Endothelial cell (in vitro differentiated cells): ENCODE measurements around the gene BNC2. TPM values are rescaled to one million over a fixed set of nuclear protein-coding genes. Genes with fewer than 3 reads are reported as not detected.

Experiments
- DNase-seq: peaks from one replicate; pipeline ENCODE4 v3.0.0; 2021; ENCODE audit warnings: low spot score
- H3K27ac Mint-ChIP-seq: one replicate; pipeline ENCODE4 v1.8.0; 2021; ENCODE audit warnings: mixed read lengths, inconsistent platforms; ENCODE audit not compliant: unreplicated experiment
- H3K27me3 Mint-ChIP-seq: one replicate; pipeline ENCODE4 v1.8.0; 2021; ENCODE audit warnings: mild to moderate bottlenecking, moderate library complexity, mixed read lengths, inconsistent platforms; ENCODE audit not compliant: unreplicated experiment
- H3K36me3 Mint-ChIP-seq: one replicate; pipeline ENCODE4 v1.8.0; 2021; ENCODE audit warnings: mild to moderate bottlenecking, low read depth, mixed read lengths, inconsistent platforms; ENCODE audit not compliant: unreplicated experiment
- H3K4me1 Mint-ChIP-seq: one replicate; pipeline ENCODE4 v1.8.0; 2021; ENCODE audit warnings: mild to moderate bottlenecking, mixed read lengths, inconsistent platforms; ENCODE audit not compliant: unreplicated experiment
- H3K4me3 Mint-ChIP-seq: one replicate; pipeline ENCODE4 v1.8.0; 2021; ENCODE audit warnings: mild to moderate bottlenecking, mixed read lengths, inconsistent platforms; ENCODE audit not compliant: unreplicated experiment
- H3K9me3 Mint-ChIP-seq: one replicate; pipeline ENCODE4 v1.8.0; 2021; ENCODE audit warnings: mixed read lengths, inconsistent platforms; ENCODE audit not compliant: unreplicated experiment
- total RNA-seq: library from RNA; stranded (reverse); fragmentation: NEBNext Ultra II Directional; extraction: Animal tissue kit (Norgen Biotek cat#: 25700); gene quantifications from one replicate; pipeline ENCODE4 v1.2.1, GENCODE V29; 2021; ENCODE audit not compliant: unreplicated experiment
- TF ChIP-seq, protein P1 (sequence below): fragments of 200-600 bp; sonication (generic); IDR thresholded peaks from one replicate; pipeline ENCODE4 v1.5.0; 2021; ENCODE audit warnings: antibody characterized with exemption; ENCODE audit not compliant: unreplicated experiment

The BNC2 gene
- total RNA-seq, 1 donor from 2014 or later, result 20.1 TPM

DNA sequence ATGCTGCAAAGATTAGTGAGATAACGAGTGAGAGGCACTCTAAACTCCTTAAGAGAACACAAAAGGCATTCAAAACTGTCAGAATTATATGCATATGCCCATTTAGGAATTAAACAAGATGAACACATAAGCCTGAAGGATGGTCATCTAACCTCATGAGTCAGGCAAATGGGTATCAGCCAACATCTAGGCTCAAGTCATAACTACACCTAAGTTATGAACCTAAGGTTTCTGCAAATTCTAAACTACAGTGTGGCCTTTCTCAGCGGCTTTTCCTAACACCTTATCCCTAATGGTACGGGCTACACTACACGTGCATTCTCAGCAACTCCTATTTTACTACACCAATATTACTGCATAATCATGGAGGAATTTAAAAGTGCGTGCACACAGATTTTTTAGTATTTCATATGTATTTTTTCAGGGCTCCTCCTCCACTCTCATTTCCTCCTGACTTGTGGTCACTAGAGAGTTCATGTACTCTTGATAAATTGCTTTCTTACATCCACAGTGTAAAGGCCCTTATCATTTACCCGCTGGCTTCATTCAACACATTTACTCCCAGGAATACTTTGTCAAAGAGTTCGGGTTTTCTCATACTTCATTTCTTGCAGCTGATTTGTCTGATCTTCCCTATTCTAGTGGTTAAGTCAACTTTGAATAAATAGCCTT, 316.5 kb downstream of the BNC2 start:
- TF ChIP-seq, protein P1, sequence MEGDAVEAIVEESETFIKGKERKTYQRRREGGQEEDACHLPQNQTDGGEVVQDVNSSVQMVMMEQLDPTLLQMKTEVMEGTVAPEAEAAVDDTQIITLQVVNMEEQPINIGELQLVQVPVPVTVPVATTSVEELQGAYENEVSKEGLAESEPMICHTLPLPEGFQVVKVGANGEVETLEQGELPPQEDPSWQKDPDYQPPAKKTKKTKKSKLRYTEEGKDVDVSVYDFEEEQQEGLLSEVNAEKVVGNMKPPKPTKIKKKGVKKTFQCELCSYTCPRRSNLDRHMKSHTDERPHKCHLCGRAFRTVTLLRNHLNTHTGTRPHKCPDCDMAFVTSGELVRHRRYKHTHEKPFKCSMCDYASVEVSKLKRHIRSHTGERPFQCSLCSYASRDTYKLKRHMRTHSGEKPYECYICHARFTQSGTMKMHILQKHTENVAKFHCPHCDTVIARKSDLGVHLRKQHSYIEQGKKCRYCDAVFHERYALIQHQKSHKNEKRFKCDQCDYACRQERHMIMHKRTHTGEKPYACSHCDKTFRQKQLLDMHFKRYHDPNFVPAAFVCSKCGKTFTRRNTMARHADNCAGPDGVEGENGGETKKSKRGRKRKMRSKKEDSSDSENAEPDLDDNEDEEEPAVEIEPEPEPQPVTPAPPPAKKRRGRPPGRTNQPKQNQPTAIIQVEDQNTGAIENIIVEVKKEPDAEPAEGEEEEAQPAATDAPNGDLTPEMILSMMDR, result no peak
- Mint-ChIP-seq H3K4me1 (no peaks in the 10 kb centered on the region), H3K4me3 (no peak overlapping the region), H3K27me3 (no peaks in the 10 kb centered on the region), H3K36me3 (no peaks in the 10 kb centered on the region), H3K27ac (no peak overlapping the region), H3K9me3 (no peaks in the 10 kb centered on the region)
- no peak for DNase-seq

DNA sequence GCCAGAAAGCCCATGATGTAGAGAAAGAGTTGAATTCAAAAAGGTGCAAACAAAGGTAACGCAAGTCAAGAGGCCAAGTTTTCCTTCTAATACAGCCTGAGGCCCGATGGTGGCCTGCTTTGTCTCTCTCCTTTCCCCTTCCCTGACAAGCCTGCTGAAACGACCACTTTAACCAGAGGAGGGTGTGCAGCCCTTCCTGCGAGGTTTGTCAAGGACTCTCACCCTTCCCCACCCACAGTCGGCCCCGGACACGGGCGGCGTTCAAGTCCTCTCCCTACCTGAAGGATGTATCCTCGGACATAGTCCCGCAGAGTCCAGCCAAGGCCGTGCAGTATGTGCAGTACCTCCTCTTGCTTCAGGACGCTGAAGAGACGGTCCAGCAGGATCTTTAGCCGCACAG, 318.2 kb downstream of the BNC2 start:
- no peak overlapping the region for H3K4me3 Mint-ChIP-seq
- H3K4me1 Mint-ChIP-seq, result no peaks in the 10 kb centered on the region
- no peaks in the 10 kb centered on the region for H3K27me3 Mint-ChIP-seq
- TF ChIP-seq, protein P1, result no peak
- H3K36me3 Mint-ChIP-seq, result no peaks in the 10 kb centered on the region
- DNase-seq, result no peak
- no peak overlapping the region for H3K27ac Mint-ChIP-seq
- H3K9me3 Mint-ChIP-seq, result no peaks in the 10 kb centered on the region

DNA sequence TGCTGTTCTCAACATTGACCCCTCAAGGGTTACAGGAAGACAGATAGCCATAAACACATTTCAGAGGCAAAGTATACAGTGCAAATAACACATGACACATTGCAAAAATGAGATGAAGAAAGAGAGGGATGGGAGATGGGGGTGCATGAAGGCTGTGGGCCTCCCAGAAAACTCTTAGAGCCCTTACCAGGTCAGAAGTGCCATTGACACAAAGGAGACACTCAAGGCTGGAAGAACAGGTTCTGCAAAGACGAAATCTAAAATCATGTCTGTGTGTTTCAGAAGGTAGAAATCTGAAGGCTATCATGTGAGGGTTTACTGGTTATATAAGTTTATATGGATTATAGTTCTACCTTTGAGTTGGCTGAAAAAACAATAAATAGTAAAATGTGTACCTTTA, 318.8 kb downstream of the BNC2 start:
- Mint-ChIP-seq H3K36me3 (no peaks in the 10 kb centered on the region), H3K4me3 (no peak overlapping the region), H3K27me3 (no peaks in the 10 kb centered on the region), H3K9me3 (no peaks in the 10 kb centered on the region), H3K27ac (no peak overlapping the region), H3K4me1 (no peaks in the 10 kb centered on the region)
- DNase-seq, result no peak
- TF ChIP-seq, protein P1, result no peak

DNA sequence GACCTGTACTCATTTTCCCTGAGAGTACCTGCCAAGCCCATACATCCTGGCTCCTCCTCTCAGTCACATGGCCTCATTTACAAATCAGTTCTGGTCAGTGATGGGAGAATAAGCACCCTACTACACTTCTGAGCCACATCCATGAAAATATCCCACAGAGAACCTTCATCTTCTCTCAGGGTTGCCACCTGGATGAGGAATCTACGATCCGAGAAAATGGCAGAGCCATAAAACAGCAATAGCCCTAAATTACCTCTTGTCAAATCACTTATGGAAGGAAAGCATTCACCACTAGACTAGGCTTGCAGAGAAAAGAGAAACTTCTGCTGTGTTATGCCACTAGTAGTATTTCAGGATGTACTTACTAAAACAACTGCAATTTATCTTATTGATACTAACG, 324.8 kb downstream of the BNC2 start:
- Mint-ChIP-seq H3K9me3 (no peaks in the 10 kb centered on the region), H3K27ac (no peak overlapping the region), H3K36me3 (no peaks in the 10 kb centered on the region), H3K4me1 (peaks cover 10% of the 10 kb centered on the region), H3K4me3 (no peak overlapping the region), H3K27me3 (peaks cover 2% of the 10 kb centered on the region)
- TF ChIP-seq, protein P1, result no peak
- no peak for DNase-seq

DNA sequence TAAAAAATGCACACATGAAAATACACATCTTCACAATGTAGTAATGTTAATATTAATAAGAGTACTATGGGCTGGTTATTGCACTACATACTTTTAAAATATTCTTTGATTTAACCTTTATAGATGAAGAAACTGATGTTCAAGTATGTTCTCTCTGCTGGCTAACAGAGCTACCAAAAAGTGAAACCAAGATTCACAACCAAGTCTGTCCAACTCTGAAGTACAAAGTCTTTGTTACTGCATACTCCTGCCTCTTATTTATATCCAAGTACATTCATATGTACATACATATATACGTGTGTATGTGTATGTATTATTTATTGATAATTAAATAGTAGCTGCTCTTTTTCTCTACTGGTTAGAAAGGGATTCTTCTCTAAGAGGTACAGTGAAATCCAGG, 325.6 kb downstream of the BNC2 start:
- H3K36me3 Mint-ChIP-seq, result no peaks in the 10 kb centered on the region
- DNase-seq, result no peak

More for the DNA sequence above, 325.6 kb downstream of the BNC2 start:
- Mint-ChIP-seq H3K4me3 (no peak overlapping the region), H3K27ac (no peak overlapping the region), H3K4me1 (peaks cover 10% of the 10 kb centered on the region), H3K9me3 (no peaks in the 10 kb centered on the region), H3K27me3 (peaks cover 2% of the 10 kb centered on the region)
- TF ChIP-seq, protein P1, result no peak
